H1 (cell line): ENCODE data around the gene NPFFR1. TPM values are rescaled to one million over a fixed set of nuclear protein-coding genes. Genes with fewer than 3 reads are reported as not detected.

ENCODE experiments used
- CTCF ChIP-seq, 3 experiments: IDR thresholded peaks; 1 replicate in 2 of 3; 2 replicates in 1 of 3; pipeline versions ENCODE4 v1.5.1 to v1.6.1; 2011; ENCODE audit warnings: low read length in 3 of 3, mild to moderate bottlenecking in 3 of 3, inconsistent platforms in 2 of 3, low read depth in 1 of 3, moderate library complexity in 1 of 3; ENCODE audit not compliant: insufficient read depth in 1 of 3; ENCODE audit errors: control extremely low read depth in 1 of 3
- GTF2F1 ChIP-seq: IDR thresholded peaks from 2 replicates; pipeline ENCODE4 v1.6.1; 2012; ENCODE audit warnings: low read depth, low read length, improper control_type of control experiment, borderline replicate concordance
- polyA plus RNA-seq, 7 experiments: library from polyadenylated mRNA; depleted of rRNA in 3 of 7; stranded (reverse) in 5 of 7; unstranded in 2 of 7; fragments of >200 nt in 5 of 7; fragments of 200-250 nt in 2 of 7; gene quantifications; 1 replicate in 5 of 7; 2 replicates in 1 of 7; 4 replicates in 1 of 7; pipeline versions ENCODE4 v1.2.1 to v1.2.3, GENCODE V29; 2011 to 2013; ENCODE audit warnings: missing spikeins in 2 of 7, mixed read lengths in 2 of 7
- total RNA-seq: library from RNA; stranded (reverse); fragmentation: NEBNext Ultra II Directional; extraction: Animal tissue kit (Norgen Biotek cat#: 25700); gene quantifications from 2 replicates; pipeline ENCODE4 v1.2.1, GENCODE V29; 2021

Gene NPFFR1
- total and polyA plus RNA-seq, 2 of the 8 experiments (the other 6 are each of a cell fraction or from before 2014, with no cell fraction given), result 0.02 to 0.06 TPM

GRCh38 chr10:70321897-70322890 lies 38.4 kb upstream of the NPFFR1 start (continued):
- no peak for TF ChIP-seq CTCF (IDR thresholded peaks at IDR 0.05; ENCODE audit: control extremely low read depth in 1 of 3, insufficient read depth in 1 of 3, low read depth in 1 of 3, low read length in 3 of 3)
- no peak for TF ChIP-seq GTF2F1
